Heart right ventricle (tissue), 16 donors: ENCODE data around the gene UNKL. TPM values are rescaled to one million over a fixed set of nuclear protein-coding genes. Genes with fewer than 3 reads are reported as not detected.

Experiments used
- ATAC-seq, 8 donors: fragments of 200-7000 bp; cut with Tn5 transposase; one replicate each; pipeline ENCODE4 v1.9.1; 2020; ENCODE audit warnings: mild to moderate bottlenecking in 8 of 8, moderate library complexity in 8 of 8, moderate number of reproducible peaks in 1 of 8
- DNase-seq, 2 donors: peaks; one replicate each; pipeline ENCODE4 v3.0.0-alpha.2; 2020
- H3K27ac ChIP-seq, 10 donors: fragments of 200-600 bp; sonication (generic) in 2 of 10; one replicate each; pipeline versions ENCODE4 v1.5.0 to v1.8.0; 2020 to 2022; ENCODE audit warnings: mild to moderate bottlenecking in 3 of 10
- H3K27me3 ChIP-seq, 7 donors: fragments of 200-600 bp; one replicate each; pipeline ENCODE4 v1.8.0; 2021 to 2022; ENCODE audit warnings: mild to moderate bottlenecking in 2 of 7
- H3K36me3 ChIP-seq, 9 donors: fragments of 200-600 bp; sonication (generic) in 1 of 9; one replicate each; pipeline versions ENCODE4 v1.5.0 to v1.8.0; 2020 to 2022; ENCODE audit warnings: mild to moderate bottlenecking in 2 of 9
- H3K4me1 ChIP-seq, 9 donors: fragments of 200-600 bp; sonication (generic) in 1 of 9; one replicate each; pipeline versions ENCODE4 v1.5.0 to v1.8.0; 2020 to 2022; ENCODE audit warnings: mild to moderate bottlenecking in 4 of 9
- H3K4me3 ChIP-seq, 10 donors: fragments of 200-600 bp; sonication (generic) in 2 of 10; one replicate each; pipeline versions ENCODE4 v1.5.0 to v1.8.0; 2020 to 2022; ENCODE audit warnings: mild to moderate bottlenecking in 7 of 10, moderate library complexity in 2 of 10
- H3K9me3 ChIP-seq, 11 donors: fragments of 200-600 bp in 10 of 11; sonication (generic) in 2 of 11; one replicate each; pipeline versions ENCODE4 v1.5.0 to v1.8.0; 2013 to 2022; ENCODE audit warnings: mild to moderate bottlenecking in 2 of 11, control low read depth in 1 of 11, moderate library complexity in 1 of 11
- CTCF ChIP-seq, 9 donors: fragments of 200-600 bp; sonication (generic) in 2 of 9; IDR thresholded peaks; one replicate each; pipeline versions ENCODE4 v1.5.0 to v1.8.0; 2021 to 2022; ENCODE audit warnings: antibody characterized with exemption in 9 of 9, mild to moderate bottlenecking in 5 of 9, moderate library complexity in 1 of 9
- WGBS, 2 donors: extraction: QIAGEN DNeasy Blood & Tissue Kit; methylation state at CpG; one replicate each; pipeline ENCODE4 v1.1.7; 2013; ENCODE audit warnings: inconsistent platforms in 1 of 2; 5-methylcytosine and 5-hydroxymethylcytosine counted together
- intact Hi-C, 10 donors: fragments of 100-400 bp; cut with DNase I; formaldehyde crosslinking; loops; one replicate each; pipeline versions ENCODE4 v1.11.1 to v1.14.2; 2022
- polyA plus RNA-seq, 2 donors: library from polyadenylated mRNA; stranded (reverse); fragments of 200-250 nt; gene quantifications; one replicate each; pipeline ENCODE4 v1.2.3, GENCODE V29; 2013
- total RNA-seq, 10 donors: library from RNA; stranded (reverse); fragmentation: NEBNext Ultra II Directional in 3 of 10; extraction: Animal tissue kit (Norgen Biotek cat#: 25700) in 3 of 10; gene quantifications; one replicate each; pipeline versions ENCODE4 v1.2.1 to v1.2.4, GENCODE V29; 2021 to 2023
- donor health status: Arrhythmogenic right ventricular cardiomyopathy.
- donor health status: ischemic (EF 13 %, LVEDD 7.1; RV severe dilation, severe dysfunction).
- donor health status: healthy with polysubstance abuse.
- donor health status: DM: no; HTN: yes; CAD: no.
- donor health status: DM: no; HTN: no; CAD: no.
- donor health status: ischemic (EF 25% LVEDD 6.9; RV normal size, moderate dysfunction).
- donor health status: ischemic (EF 25% LVEDD 5.7; RV mildly dilated, moderate dysfunction).
- donor health status: healthy.
- donor health status: DM: yes; HTN: yes; CAD: no.
- donor health status: Ischemic cardiomyopathy.
- donor health status: ischemic (EF 35%, LVEDD 5.7; RV mildly dilated, moderate dysfunction).
- donor health status: nonischemic (EF 11% LVEDD 7.7; RV severe dilation, severe dysfunction).
- donor health status: DM: yes; HTN: yes; CAD: no.
- donor health status: PGD.
- donor health status: ischemic (EF 29% LVEDD 5.4; RV normal size, mild dysfunction).
- donor health status: nonischemic (EF 23%, LVEDD 6.1; RV moderate dilation, normal function).

UNKL gene
- total and polyA plus RNA-seq, 12 donors, result 3.3 to 20.4 (median 11.4) TPM

- ATAC-seq (no peak), DNase-seq (no peak)
- WGBS, 2 donors, result 79 to 84% methylated on average over 35 of the region's 35 CpGs
- TF ChIP-seq CTCF (IDR thresholded peaks at IDR 0.05), result no peak
- H3K36me3 ChIP-seq, result peaks cover 0 to 11% (median 0%) of the 10 kb centered on the region in 9 donors
- H3K27me3 ChIP-seq, result peaks cover 0 to 2% (median 0%) of the 10 kb centered on the region in 7 donors
- no peak overlapping the region for H3K4me3 ChIP-seq
- no peaks in the 10 kb centered on the region for H3K9me3 ChIP-seq
- intact Hi-C loops, result no loop called here
- H3K27ac ChIP-seq, result no peak overlapping the region
- H3K4me1 ChIP-seq, result peaks cover 0 to under 1% (median 0%) of the 10 kb centered on the region in 9 donors
Observed at GRCh38 chr16:1438229-1439057, 23.9 kb upstream of the UNKL start.

- no peak overlapping the region for H3K4me3 ChIP-seq
- H3K36me3 ChIP-seq, result peaks cover 0 to 11% (median 0%) of the 10 kb centered on the region in 9 donors
- no peak overlapping the region for H3K27ac ChIP-seq
- H3K9me3 ChIP-seq, result no peaks in the 10 kb centered on the region
- DNase-seq, result no peak
- peaks cover 0 to 5% (median 0%) of the 10 kb centered on the region in 9 donors for H3K4me1 ChIP-seq
- TF ChIP-seq CTCF (IDR thresholded peaks at IDR 0.05), result no peak
- WGBS, 2 donors, result 83 to 85% methylated on average over 22 of the region's 22 CpGs
- ATAC-seq, result no peak
- peaks cover 0 to 6% (median 0%) of the 10 kb centered on the region in 7 donors for H3K27me3 ChIP-seq
- intact Hi-C loops, result no loop called here
Observed at GRCh38 chr16:1437606-1438005, 23.1 kb upstream of the UNKL start.

- no peak for ATAC-seq
- no peaks in the 10 kb centered on the region for H3K9me3 ChIP-seq
- intact Hi-C loops, result no loop called here
- 85 to 86% methylated on average over 47 of the region's 47 CpGs for WGBS, 2 donors
- no peak for DNase-seq
- no peak for TF ChIP-seq CTCF (IDR thresholded peaks at IDR 0.05)
- H3K27me3 ChIP-seq, result peaks cover 0 to 6% (median 0%) of the 10 kb centered on the region in 7 donors
- H3K4me1 ChIP-seq, result peaks cover 0 to 5% (median 0%) of the 10 kb centered on the region in 9 donors
- no peak overlapping the region for H3K4me3 ChIP-seq
- peaks cover 0 to 11% (median 0%) of the 10 kb centered on the region in 9 donors for H3K36me3 ChIP-seq
- no peak overlapping the region for H3K27ac ChIP-seq
Observed at GRCh38 chr16:1436731-1437355, 22.3 kb upstream of the UNKL start.

GRCh38 chr16:1435921-1436697, 21.6 kb upstream of the UNKL start:
- peaks cover 0 to 11% (median 0%) of the 10 kb centered on the region in 9 donors for H3K36me3 ChIP-seq
- H3K9me3 ChIP-seq, result no peaks in the 10 kb centered on the region
- no peak overlapping the region for H3K27ac ChIP-seq
- DNase-seq (no peak), ATAC-seq (no peak)
- WGBS, 2 donors, result 81 to 83% methylated on average over 32 of the region's 32 CpGs
- H3K27me3 ChIP-seq, result peaks cover 0 to 6% (median 0%) of the 10 kb centered on the region in 7 donors
- H3K4me1 ChIP-seq, result peaks cover 0 to 6% (median 0%) of the 10 kb centered on the region in 9 donors
- no peak overlapping the region for H3K4me3 ChIP-seq
- TF ChIP-seq CTCF (IDR thresholded peaks at IDR 0.05), result no peak
- intact Hi-C loops, result no loop called here
